Inflammatory macrophage treated with lipopolysaccharide for 4 hours (primary cell): ENCODE results near the gene CCDC85A.

Experiments used
- DNase-seq: peaks from one replicate; pipeline ENCODE4 v3.0.0-alpha.2; 2020

Gene CCDC85A

GRCh38 chr2:56244911-56245530 lies 61.2 kb downstream of the CCDC85A start:
- no peak for DNase-seq

DNA sequence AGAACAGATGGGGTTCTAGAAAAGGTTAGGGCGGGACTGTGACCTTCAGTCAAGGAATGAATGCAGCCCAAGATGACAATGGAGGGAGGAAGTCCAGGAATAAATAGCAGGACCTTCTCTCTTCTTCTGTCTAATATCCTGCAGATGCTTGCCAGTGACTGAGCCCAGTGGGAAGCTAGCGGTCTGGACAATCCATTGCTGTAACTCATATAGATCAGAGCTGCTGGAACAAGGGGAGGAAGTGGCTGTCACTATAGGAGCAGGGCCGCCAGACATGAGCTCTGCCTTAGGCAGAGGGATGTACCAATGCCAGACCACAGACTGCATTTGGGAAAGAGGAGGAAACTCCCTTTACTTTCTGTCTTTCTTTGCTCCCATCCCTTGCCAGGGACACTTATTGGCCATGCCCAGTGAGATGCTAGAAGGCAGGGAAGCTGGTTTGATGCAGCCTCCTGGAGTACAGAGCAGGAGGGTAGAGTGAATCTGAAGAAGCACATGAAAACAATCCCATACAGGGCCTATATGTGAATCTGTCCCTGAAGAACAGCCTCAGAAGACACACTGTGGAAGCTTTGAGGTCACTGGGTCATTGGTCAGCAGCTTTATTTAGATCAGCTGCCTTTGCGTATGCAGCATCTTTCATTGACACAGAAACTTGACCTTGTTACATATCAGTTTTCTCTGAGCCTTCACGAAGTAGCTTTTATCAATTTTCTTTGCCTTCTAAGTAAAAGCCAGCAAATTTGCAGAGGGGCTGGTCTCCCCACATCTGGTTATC lies 65.4 kb downstream of the CCDC85A start:
- DNase-seq, result no peak

GRCh38 chr2:56250153-56250729 lies 66.5 kb downstream of the CCDC85A start:
- no peak for DNase-seq

- no peak for DNase-seq
Measured at GRCh38 chr2:56260415-56260814, 76.6 kb downstream of the CCDC85A start.

GRCh38 chr2:56262241-56262640 lies 78.5 kb downstream of the CCDC85A start:
- no peak for DNase-seq

DNA sequence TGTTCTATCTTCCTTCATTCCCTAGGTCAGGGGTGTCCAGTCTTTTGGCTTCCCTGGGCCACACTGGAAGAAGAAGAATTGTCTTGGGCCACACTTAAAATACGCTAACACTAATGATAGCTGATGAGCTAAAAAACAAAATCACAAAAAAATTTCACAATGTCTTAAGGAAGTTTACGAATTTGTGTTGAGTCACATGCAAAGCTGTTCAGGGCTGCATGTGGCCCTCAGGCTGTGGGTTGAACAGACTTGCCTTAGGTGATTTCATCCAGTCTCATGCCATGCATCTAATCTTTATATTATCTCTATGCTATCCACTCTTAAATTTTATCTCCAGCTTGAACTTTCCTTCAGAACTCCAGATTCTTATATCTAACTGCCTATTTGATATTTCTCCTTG lies 80.1 kb downstream of the CCDC85A start:
- DNase-seq, result no peak

- no peak for DNase-seq
Measured at GRCh38 chr2:56266761-56267414, 83.1 kb downstream of the CCDC85A start.

GRCh38 chr2:56267415-56267788 lies 83.6 kb downstream of the CCDC85A start:
- no peak for DNase-seq

DNA sequence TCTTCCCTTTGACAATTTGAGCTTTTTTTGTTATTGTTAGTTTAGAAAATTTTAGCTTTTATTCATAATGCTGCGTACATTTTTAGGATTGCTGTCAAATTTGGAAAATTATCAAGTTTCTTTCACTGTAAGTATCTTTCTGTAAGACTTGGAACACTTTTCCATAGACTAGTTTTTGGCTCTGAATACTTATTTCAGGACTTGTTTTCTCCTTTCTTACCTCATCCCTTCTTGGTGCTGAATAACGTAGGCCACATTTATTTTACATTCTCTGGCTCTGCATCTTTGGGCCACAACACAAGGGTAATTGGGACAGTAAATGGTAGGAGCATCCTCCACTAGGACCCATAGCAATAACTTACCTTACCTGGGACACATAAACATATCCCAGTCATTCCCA lies 85.1 kb downstream of the CCDC85A start:
- DNase-seq, result no peak

GRCh38 chr2:56271275-56271674 lies 87.5 kb downstream of the CCDC85A start:
- DNase-seq, result no peak

GRCh38 chr2:56285224-56285623 lies 101.4 kb downstream of the CCDC85A start:
- no peak for DNase-seq

- DNase-seq, result no peak
Measured at GRCh38 chr2:56286936-56287335, 103.1 kb downstream of the CCDC85A start.

DNA sequence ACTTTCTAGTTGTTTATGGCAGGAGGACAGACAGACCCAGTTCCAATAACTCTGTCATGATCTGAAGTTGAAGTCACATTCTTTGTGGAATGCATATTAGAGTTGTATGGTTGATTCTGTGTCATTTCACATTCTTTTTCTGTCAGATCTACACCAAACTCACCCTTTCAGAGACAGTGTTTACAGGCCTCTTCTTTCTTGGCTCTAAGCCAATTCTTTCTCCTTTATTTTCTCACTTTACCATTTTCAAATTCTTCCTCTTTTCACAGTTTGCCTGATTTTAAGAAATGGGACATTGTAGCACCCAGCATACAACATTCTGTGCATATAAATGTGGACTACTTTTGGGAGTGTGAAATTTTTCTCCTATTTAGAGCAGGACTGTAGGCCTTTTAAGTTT lies 103.7 kb downstream of the CCDC85A start:
- DNase-seq, result no peak

DNA sequence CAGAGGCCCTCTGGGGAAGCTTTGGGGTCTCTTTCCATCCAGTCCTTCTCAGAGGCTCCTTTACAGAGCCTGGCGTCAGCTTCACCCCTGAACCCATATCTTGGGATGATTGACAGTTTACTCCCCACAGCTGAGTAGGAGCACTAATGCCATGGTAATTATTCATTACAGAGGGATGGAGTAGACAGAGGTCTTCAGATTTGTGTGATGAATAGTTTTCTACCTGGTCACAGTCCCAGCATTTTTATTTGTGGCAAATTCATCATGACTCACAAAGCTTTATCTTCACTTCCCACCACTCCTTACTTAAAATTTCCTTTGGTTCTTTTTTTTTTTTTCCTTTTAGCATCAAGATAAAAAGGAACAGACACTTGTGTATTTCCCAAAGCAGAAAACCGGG lies 104.2 kb downstream of the CCDC85A start:
- DNase-seq, result no peak

DNA sequence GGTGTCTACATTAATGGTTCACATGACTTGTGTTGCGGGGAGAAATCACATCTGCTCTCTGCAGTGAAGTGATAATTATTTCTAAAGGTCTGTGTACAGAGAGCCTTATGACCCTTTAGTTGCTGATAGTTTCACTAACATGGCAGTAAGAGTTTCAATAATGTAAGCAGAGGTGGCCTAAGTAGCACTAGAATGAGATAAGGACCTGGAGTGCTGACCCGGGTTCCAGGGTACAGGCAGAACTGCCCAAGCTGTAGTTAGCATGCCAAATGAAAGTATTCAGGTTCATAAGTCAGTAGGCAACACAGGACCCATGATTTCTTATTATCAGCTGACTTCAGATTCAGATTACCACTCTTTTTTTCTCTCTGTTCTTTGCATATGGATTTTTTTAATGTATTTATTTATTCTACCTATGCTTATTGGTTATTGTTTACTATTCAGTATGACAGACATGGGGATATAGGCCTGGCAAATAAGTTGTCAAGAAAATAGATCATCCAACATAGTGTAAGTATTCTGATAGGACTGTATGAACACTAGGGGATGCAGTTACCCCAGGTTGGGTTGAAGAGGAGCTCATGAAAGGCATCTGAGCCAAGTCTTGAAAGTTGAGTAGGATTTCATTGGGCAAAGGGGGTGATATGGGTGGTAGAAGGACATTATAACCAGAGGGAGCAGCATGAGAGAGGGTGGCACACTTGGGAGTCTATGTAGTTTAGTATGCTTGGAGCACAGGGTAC lies 105.2 kb downstream of the CCDC85A start:
- DNase-seq, result no peak

- no peak for DNase-seq
Measured at GRCh38 chr2:56291711-56292110, 107.9 kb downstream of the CCDC85A start.

DNA sequence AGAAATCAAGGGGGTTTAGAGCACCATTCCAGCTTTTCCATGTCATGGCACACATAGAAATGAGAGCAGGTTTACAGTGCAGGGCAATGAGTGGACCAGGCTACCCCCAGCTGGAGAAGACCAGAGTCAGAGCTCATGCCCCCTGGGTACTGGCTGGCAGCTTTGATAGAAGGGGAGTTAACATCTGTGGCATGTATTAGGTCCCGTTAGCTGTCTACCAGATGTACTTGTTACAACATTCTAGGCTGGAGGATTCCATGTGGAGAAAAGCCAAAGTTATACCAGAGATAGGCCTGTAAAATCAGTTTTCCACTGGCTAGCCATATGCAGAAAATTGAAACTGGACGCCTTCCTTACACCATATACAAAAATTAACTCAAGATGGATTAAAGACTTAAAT lies 109.2 kb downstream of the CCDC85A start:
- DNase-seq, result no peak

- no peak for DNase-seq
Measured at GRCh38 chr2:56295666-56296065, 111.9 kb downstream of the CCDC85A start.

DNA sequence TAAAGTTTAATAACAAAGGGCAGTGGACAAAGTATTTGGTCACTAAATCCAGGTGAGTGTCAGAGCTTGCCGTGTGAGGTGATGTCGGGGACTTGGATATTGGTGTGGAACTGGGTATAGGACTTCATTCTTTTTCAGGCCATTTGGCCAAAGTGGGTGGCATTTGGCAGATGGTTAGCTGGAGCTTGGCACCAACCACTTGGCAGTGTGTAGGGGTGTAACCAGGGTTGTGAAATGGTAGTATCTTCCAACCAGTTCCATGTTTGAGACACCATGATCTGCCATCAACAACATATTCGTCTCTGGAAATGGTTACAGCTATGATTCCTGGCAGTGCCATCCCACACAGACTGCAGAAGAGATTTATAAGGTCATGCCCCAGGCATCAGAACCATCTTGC lies 113.9 kb downstream of the CCDC85A start:
- DNase-seq, result no peak

DNA sequence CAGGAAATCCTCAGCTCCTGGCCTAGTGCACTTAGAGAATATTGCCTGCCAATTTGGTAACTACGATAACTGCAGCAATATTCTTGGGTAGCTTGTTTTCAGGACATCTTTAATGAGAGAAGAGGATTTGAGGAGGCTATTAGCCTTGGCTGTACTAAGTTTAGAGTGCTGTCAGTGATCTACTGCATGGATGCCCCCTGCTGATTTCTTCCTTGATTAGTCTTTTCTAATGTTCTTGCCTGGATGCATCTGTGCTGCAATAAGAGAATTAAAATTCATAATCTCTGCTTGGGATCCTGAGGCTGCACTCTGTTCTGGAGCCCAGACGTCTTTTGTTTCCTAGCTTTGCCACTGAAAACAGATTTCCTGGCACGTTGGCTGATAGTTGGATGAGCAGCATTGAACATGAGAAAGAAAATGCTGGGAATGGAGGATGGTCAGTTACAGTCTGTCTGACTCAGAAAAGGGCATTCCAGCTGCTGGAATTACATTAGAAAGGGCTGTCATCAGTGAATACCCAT lies 115.4 kb downstream of the CCDC85A start:
- DNase-seq, result no peak

DNA sequence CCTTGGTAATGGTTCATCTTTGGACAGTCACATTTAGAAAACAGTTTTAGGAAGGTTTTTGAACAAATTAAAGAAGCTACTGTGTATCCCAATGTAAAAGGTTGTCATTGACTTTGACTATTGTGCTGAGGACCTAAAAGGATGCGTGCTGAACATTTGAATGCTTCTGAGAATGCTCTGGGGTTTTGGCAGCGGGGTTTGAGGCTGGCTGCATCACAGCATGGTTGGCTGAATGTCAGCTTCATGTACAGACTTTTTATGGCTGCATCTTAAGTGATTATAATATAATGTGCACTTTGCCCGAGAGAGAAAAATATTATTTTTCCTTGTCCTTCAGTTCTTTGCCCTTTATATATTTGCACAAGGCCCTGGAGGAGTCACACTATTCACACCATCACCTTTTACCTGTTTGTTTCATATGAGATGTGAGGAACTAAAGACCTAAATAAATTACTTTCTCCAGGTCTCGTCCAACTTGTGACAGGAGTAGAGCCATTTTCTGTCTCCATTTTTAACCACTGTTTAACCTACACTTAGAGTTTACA lies 125.9 kb downstream of the CCDC85A start:
- DNase-seq, result no peak

- no peak for DNase-seq
Measured at GRCh38 chr2:56313500-56313921, 129.7 kb downstream of the CCDC85A start.

GRCh38 chr2:56314371-56314770 lies 130.6 kb downstream of the CCDC85A start:
- DNase-seq, result no peak
